Activated T-cell treated with anti-CD3 and anti-CD28 coated beads, Interleukin-2, amount 50 U/mL, for 48 hours (primary cell): Measurements from ENCODE around the gene NIT2.

Experiments used
- DNase-seq, 2 experiments: peaks; one replicate each; pipeline ENCODE4 v3.0.0-alpha.2; 2020

NIT2 gene

GRCh38 chr3:100399341-100400071 is 64.9 kb downstream of the NIT2 start:
- DNase-seq, result no peak

DNA sequence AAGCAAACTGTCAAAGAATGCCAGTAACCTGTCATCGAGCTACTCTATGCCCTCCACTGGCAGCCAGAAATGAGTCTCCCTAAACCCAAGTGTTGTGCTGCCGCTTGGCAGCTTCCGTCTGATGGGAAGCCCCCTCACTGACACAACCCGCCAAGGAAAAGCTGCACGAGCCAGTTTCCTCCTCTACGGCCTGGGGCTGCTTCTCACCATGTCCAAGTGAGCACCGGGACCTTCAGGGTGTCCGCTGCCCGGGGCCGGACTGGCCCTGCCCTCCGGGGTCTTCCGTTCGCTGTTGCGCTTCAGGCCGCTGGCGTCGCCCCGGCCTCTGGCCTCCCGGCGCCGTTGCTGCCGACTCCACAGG is 65.8 kb downstream of the NIT2 start:
- DNase-seq, result peak; percentile 51 to 56

GRCh38 chr3:100400780-100401673 is 66.5 kb downstream of the NIT2 start, which contains the start of the genes LNP1 and TOMM70:
Gene LNP1 (plus strand): TSS chr3:100401539. CDS start chr3:100429730, 28,191 bp downstream.
Gene TOMM70 (minus strand): TSS chr3:100401089. CDS start chr3:100400949, 140 bp downstream.
- peak; percentile 97 for DNase-seq

DNA sequence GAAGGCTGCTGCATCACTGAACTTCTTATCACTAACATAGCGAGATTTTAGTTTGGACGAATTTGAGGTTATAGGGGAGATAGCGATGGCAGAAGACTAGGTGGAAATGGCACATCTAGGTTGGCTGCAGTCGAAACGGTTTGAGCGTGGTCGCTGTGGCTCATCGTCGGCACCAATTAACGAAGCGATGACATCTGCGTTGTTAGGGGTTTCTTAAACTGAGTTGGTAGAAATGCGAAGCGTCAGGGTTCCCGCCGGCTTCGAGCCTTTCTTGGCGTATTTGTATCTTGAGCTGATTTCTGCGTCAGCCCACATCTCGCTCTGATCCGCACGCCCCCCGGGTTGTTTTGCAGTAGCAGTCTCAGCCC is 67.1 kb downstream of the NIT2 start:
- DNase-seq, result no peak

- no peak for DNase-seq
Measured at GRCh38 chr3:100402256-100402655, 67.7 kb downstream of the NIT2 start.

GRCh38 chr3:100402891-100403290 is 68.3 kb downstream of the NIT2 start:
- DNase-seq, result no peak

- DNase-seq, result peak in 1 of 2 experiments; percentile 21
Measured at GRCh38 chr3:100403362-100404249, 69.0 kb downstream of the NIT2 start.

GRCh38 chr3:100404250-100404548 is 69.6 kb downstream of the NIT2 start:
- no peak for DNase-seq

DNA sequence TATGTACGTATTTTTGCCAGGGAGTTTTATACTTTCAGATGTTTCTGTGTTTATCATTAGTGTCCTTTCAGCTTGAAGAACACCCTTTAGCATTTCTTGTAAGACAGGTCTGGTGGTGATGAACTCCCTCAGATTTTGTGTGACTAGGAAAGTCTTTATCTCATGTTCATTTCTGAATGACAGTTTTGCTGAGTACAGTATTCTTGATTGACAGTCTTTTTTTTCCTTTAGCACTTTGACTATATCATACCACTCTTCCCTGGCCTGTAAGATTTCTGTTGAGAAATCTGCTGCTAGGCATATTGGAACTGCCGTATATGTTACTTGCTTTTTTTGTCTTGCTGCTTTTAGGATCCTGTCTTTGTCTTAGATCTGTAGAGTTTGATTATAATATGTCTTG is 72.6 kb downstream of the NIT2 start:
- no peak for DNase-seq

DNA sequence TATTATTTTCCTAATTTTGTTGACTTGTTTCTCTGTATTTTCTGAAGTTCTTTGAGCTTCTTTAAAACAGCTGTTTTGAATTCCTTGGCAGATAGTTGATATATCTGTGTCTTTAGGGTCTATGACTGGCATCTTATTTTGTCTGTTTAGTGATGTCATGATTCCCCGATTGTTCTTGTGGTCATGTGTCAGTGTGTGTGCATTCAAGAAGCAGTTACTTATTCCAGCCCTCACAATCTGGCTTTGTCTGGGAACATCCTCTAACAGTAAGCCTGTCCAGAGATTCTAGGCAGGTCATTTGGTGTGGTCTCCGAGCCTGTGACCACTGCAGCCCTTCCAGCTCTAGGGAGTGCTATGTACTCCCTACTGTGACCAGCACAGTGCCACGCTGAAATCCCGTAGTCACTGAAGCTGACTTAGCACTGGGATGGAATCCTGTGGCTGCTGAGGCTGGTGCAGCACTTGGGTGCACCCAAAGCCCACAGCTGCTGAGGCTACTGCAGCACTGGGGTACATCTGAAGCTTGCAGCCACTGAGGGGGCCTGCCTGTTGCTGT is 73.5 kb downstream of the NIT2 start:
- no peak for DNase-seq
